SK-N-MC (cell line): ENCODE measurements around the gene DECR2.

Experiments used
- EZH2 ChIP-seq: fragments of 200-600 bp; sonication (generic); IDR thresholded peaks from one replicate; pipeline ENCODE4 v1.6.1; 2017; ENCODE audit warnings: antibody characterized with exemption
- FOXP2 ChIP-seq: optimal IDR thresholded peaks from 2 replicates; pipeline ENCODE3; 2011; ENCODE audit warnings: mild to moderate bottlenecking, moderate library complexity; ENCODE audit not compliant: insufficient read depth; ENCODE audit errors: extremely low read length, control extremely low read depth
- POLR2AphosphoS5 ChIP-seq: IDR thresholded peaks from 2 replicates; pipeline ENCODE4 v1.6.1; 2012; ENCODE audit warnings: mild to moderate bottlenecking, low read depth, low read length, borderline replicate concordance

DNA sequence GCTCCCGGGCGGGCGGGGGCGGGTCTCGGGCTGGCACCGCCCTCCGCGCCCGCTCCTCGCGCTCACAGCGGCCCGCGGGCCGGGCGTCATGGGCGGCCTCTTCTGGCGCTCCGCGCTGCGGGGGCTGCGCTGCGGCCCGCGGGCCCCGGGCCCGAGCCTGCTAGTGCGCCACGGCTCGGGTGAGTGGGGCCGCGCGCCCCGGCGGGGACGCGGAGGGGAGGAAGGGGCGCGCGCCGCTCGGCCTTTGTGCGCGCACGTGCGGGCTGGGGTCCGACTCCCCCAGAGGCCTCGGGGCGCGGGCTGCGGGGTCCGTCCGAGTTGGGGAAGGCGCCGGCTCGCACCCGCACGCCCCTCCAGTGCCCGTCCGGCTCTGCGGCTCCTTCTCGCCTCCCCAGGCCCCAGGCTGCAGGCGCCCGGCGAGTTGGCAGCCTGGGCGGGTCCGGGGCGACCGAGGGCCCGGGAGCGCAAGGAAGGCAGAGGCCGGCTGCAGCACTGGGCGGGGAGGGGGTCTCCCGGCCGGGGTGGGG lies 4.5 kb upstream of the DECR2 start, which contains the start of gene NME4:
- TF ChIP-seq POLR2AphosphoS5 (no peak), EZH2 (no peak), FOXP2 (no peak)
